ENCODE measurements around the gene COPZ2.

The COPZ2 gene

DNA sequence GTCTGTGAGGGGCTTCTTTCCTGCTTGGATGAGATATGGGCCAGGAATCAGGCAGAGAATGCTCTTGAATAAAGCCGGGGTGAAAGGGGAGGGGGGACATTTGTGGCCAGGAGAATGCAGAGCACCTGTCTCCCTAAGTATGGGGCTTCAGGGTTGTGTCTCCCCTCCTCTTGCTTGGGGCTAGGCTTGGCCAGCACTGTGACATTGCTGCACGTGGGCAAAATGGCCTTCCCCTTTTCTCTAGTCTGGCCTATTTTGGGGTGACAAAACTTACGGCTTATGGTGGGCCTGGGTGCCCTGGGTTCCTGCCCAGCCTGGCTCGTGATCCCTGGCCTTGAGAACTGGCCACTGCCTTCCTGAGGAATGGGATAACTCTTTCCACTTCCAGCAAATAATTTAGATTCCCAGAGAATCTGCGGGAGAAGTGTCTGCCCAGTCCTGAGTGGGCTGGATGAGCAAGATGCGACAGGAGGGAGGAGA lies 16.2 kb upstream of the COPZ2 start:
- H3K27ac ChIP-seq (ENCODE audit: low read depth, low read length, poor library complexity, severe bottlenecking): peak overlapping the region; percentile 79
- H3K36me3 ChIP-seq (ENCODE audit: insufficient read depth, low read length): peaks cover 80% of the 10 kb centered on the region

GRCh38 chr17:48052956-48053757 lies 15.6 kb upstream of the COPZ2 start:
- peak overlapping the region; percentile 55 for H3K4me2 ChIP-seq (ENCODE audit: low read length)
- no peak for TF ChIP-seq CTCF (IDR thresholded peaks at IDR 0.05; ENCODE audit: low read length)
- TF ChIP-seq EZH2 (IDR thresholded peaks at IDR 0.05; ENCODE audit: borderline replicate concordance, low read length): no peak
- H3K4me3 ChIP-seq (ENCODE audit: low read depth, low read length, poor library complexity, severe bottlenecking): peak overlapping the region; percentile 31
- no peaks in the 10 kb centered on the region for H3F3A ChIP-seq (ENCODE audit: insufficient read depth, low read length)
- H3K9me3 ChIP-seq (ENCODE audit: low read length): no peaks in the 10 kb centered on the region
- H3K27me3 ChIP-seq (ENCODE audit: insufficient read depth, low read length): no peaks in the 10 kb centered on the region
- H3K4me1 ChIP-seq (ENCODE audit: insufficient read depth, low read length, severe bottlenecking): peaks cover 71% of the 10 kb centered on the region
- peaks cover 74% of the 10 kb centered on the region for H3K36me3 ChIP-seq (ENCODE audit: insufficient read depth, low read length)
- peak overlapping the region; percentile 79 for H3K27ac ChIP-seq (ENCODE audit: low read depth, low read length, poor library complexity, severe bottlenecking)
- H3K79me2 ChIP-seq (ENCODE audit: insufficient read depth, low read length): peaks cover 18% of the 10 kb centered on the region
- no peak overlapping the region for H2AFZ ChIP-seq (ENCODE audit: low read length)
- H3K9ac ChIP-seq (ENCODE audit: low read length): peak overlapping the region; percentile 24; the same call in 1 of the 2 replicates
- H3K9me2 ChIP-seq (ENCODE audit: low read depth, low read length): no peaks in the 10 kb centered on the region
- H4K20me1 ChIP-seq (ENCODE audit: insufficient read depth, low read length): no peaks in the 10 kb centered on the region

More for the DNA sequence above, 16.2 kb upstream of the COPZ2 start:
- Histone ChIP-seq H2AFZ (ENCODE audit: low read length) (no peak overlapping the region), H3K4me1 (ENCODE audit: insufficient read depth, low read length, severe bottlenecking) (peaks cover 71% of the 10 kb centered on the region), H3K9me2 (ENCODE audit: low read depth, low read length) (no peaks in the 10 kb centered on the region), H3K4me3 (ENCODE audit: low read depth, low read length, poor library complexity, severe bottlenecking) (no peak overlapping the region), H3F3A (ENCODE audit: insufficient read depth, low read length) (no peaks in the 10 kb centered on the region), H3K27me3 (ENCODE audit: insufficient read depth, low read length) (no peaks in the 10 kb centered on the region), H3K9ac (ENCODE audit: low read length) (peak overlapping the region; percentile 24; the same call in 1 of the 2 replicates), H3K4me2 (ENCODE audit: low read length) (peak overlapping the region; percentile 55; the same call in 1 of the 2 replicates), H4K20me1 (ENCODE audit: insufficient read depth, low read length) (no peaks in the 10 kb centered on the region), H3K79me2 (ENCODE audit: insufficient read depth, low read length) (peaks cover 17% of the 10 kb centered on the region), H3K9me3 (ENCODE audit: low read length) (no peaks in the 10 kb centered on the region)
- TF ChIP-seq EZH2 (IDR thresholded peaks at IDR 0.05; ENCODE audit: borderline replicate concordance, low read length) (no peak), CTCF (IDR thresholded peaks at IDR 0.05; ENCODE audit: low read length) (no peak)

GRCh38 chr17:48051706-48052486 lies 14.3 kb upstream of the COPZ2 start:
- H3K4me2 ChIP-seq (ENCODE audit: low read length): peak overlapping the region; percentile 55
- peaks cover 61% of the 10 kb centered on the region for H3K36me3 ChIP-seq (ENCODE audit: insufficient read depth, low read length)
- peak overlapping the region; percentile 31 for H3K4me3 ChIP-seq (ENCODE audit: low read depth, low read length, poor library complexity, severe bottlenecking)
- TF ChIP-seq CTCF (IDR thresholded peaks at IDR 0.05; ENCODE audit: low read length) (no peak), EZH2 (IDR thresholded peaks at IDR 0.05; ENCODE audit: borderline replicate concordance, low read length) (no peak)
- no peaks in the 10 kb centered on the region for H3K9me2 ChIP-seq (ENCODE audit: low read depth, low read length)
- no peaks in the 10 kb centered on the region for H3K9me3 ChIP-seq (ENCODE audit: low read length)
- H3K79me2 ChIP-seq (ENCODE audit: insufficient read depth, low read length): peaks cover 18% of the 10 kb centered on the region
- H4K20me1 ChIP-seq (ENCODE audit: insufficient read depth, low read length): no peaks in the 10 kb centered on the region
- H3K4me1 ChIP-seq (ENCODE audit: insufficient read depth, low read length, severe bottlenecking): peaks cover 77% of the 10 kb centered on the region
- peak overlapping the region; percentile 79 for H3K27ac ChIP-seq (ENCODE audit: low read depth, low read length, poor library complexity, severe bottlenecking)
- H3K27me3 ChIP-seq (ENCODE audit: insufficient read depth, low read length): no peaks in the 10 kb centered on the region
- H3F3A ChIP-seq (ENCODE audit: insufficient read depth, low read length): no peaks in the 10 kb centered on the region
- no peak overlapping the region for H2AFZ ChIP-seq (ENCODE audit: low read length)
- H3K9ac ChIP-seq (ENCODE audit: low read length): peak overlapping the region; percentile 21; the same call in 1 of the 2 replicates

Data from OCI-LY1 (cell line).